Neural cell (in vitro differentiated cells): Measurements from ENCODE around the gene BMS1. TPM values are rescaled to one million over a fixed set of nuclear protein-coding genes. Genes with fewer than 3 reads are reported as not detected.

Experiments used
- H2AFZ ChIP-seq: fragments of 200-600, 300-800 bp; sonication (generic), shearing (Covaris generic); 2 replicates; pipeline ENCODE4 v1.6.0; 2014; ENCODE audit warnings: low read depth, mild to moderate bottlenecking, antibody characterized with exemption, low read length, moderate library complexity
- H3F3A ChIP-seq: fragments of 200-600 bp; shearing (Covaris generic); 2 replicates; pipeline ENCODE4 v1.6.1; 2016; ENCODE audit warnings: mild to moderate bottlenecking, moderate library complexity, mixed read lengths, antibody characterized with exemption, low read length; ENCODE audit not compliant: insufficient read depth, poor library complexity, severe bottlenecking
- H3K27ac ChIP-seq: fragments of 200-600, 300-800 bp; sonication (generic), shearing (Covaris generic); 2 replicates; pipeline ENCODE4 v1.5.1; 2014; ENCODE audit warnings: mild to moderate bottlenecking, low read length, moderate library complexity
- H3K27me3 ChIP-seq: fragments of 300-800, 200-600 bp; sonication (generic), shearing (Covaris generic); 2 replicates; pipeline ENCODE4 v1.6.0; 2014; ENCODE audit warnings: mild to moderate bottlenecking, low read depth, low read length, moderate library complexity; ENCODE audit not compliant: insufficient read depth
- H3K36me3 ChIP-seq: fragments of 300-800, 200-600 bp; sonication (generic), shearing (Covaris generic); 2 replicates; pipeline ENCODE4 v1.5.1; 2014; ENCODE audit warnings: mild to moderate bottlenecking, antibody characterized with exemption, low read length, moderate library complexity; ENCODE audit not compliant: insufficient read depth
- H3K4me2 ChIP-seq: fragments of 300-800, 200-600 bp; sonication (generic), shearing (Covaris generic); 2 replicates; pipeline ENCODE4 v1.6.0; 2014; ENCODE audit warnings: mild to moderate bottlenecking, low read length
- H3K4me3 ChIP-seq: fragments of 300-800, 200-600 bp; sonication (generic), shearing (Covaris generic); 2 replicates; pipeline ENCODE4 v1.5.1; 2014; ENCODE audit warnings: mild to moderate bottlenecking, low read length, moderate library complexity
- H3K79me2 ChIP-seq: fragments of 200-600 bp; shearing (Covaris generic); replicated peaks from 2 replicates; pipeline ENCODE4 v1.6.0; 2014; ENCODE audit warnings: mild to moderate bottlenecking, low read length, moderate library complexity; ENCODE audit not compliant: insufficient read depth
- H3K9ac ChIP-seq: fragments of 300-800, 200-600 bp; sonication (generic), shearing (Covaris generic); 2 replicates; pipeline ENCODE4 v1.6.1; 2016; ENCODE audit warnings: mild to moderate bottlenecking, low read length, mixed read lengths
- H3K9me2 ChIP-seq: fragments of 200-600 bp; shearing (Covaris generic); 2 replicates; pipeline ENCODE4 v1.6.1; 2016; ENCODE audit warnings: mild to moderate bottlenecking, low read length, mixed read lengths; ENCODE audit not compliant: insufficient read depth
- H3K9me3 ChIP-seq: fragments of 200-600, 300-800 bp; sonication (generic), shearing (Covaris generic); 2 replicates; pipeline ENCODE4 v1.6.1; 2016; ENCODE audit warnings: mild to moderate bottlenecking, mixed run types, low read length, moderate library complexity, mixed read lengths
- H4K20me1 ChIP-seq: fragments of 200-600 bp; shearing (Covaris generic); 2 replicates; pipeline ENCODE4 v1.6.1; 2016; ENCODE audit warnings: mild to moderate bottlenecking, mixed run types; ENCODE audit not compliant: insufficient read depth
- CTCF ChIP-seq: fragments of 450-650 bp; IDR thresholded peaks from 2 replicates; pipeline ENCODE4 v1.5.1; 2014; ENCODE audit warnings: antibody characterized with exemption, mild to moderate bottlenecking, moderate library complexity; ENCODE audit not compliant: poor library complexity, severe bottlenecking
- EP300 ChIP-seq: fragments of 450-650 bp; conservative IDR thresholded peaks from 2 replicates; pipeline ENCODE4 v1.6.1; 2014; ENCODE audit warnings: antibody characterized with exemption, mild to moderate bottlenecking, moderate library complexity; ENCODE audit not compliant: poor library complexity, severe bottlenecking
- EZH2 ChIP-seq: fragments of 200-600, 300-800 bp; shearing (Covaris generic), sonication (generic); IDR thresholded peaks from 2 replicates; pipeline ENCODE4 v1.6.1; 2014; ENCODE audit warnings: antibody characterized with exemption, low read length, borderline replicate concordance, mild to moderate bottlenecking; ENCODE audit not compliant: insufficient read depth, poor library complexity, severe bottlenecking
- MXI1 ChIP-seq: fragments of 450-650 bp; conservative IDR thresholded peaks from 2 replicates; pipeline ENCODE4 v1.6.1; 2014; ENCODE audit warnings: antibody characterized with exemption, mild to moderate bottlenecking; ENCODE audit not compliant: poor library complexity, severe bottlenecking
- POLR2AphosphoS5 ChIP-seq: IDR thresholded peaks from 2 replicates; pipeline ENCODE4 v1.6.1; 2012
- RAD21 ChIP-seq: fragments of 450-650 bp; conservative IDR thresholded peaks from 2 replicates; pipeline ENCODE4 v1.6.1; 2014; ENCODE audit warnings: antibody characterized with exemption, mild to moderate bottlenecking, moderate library complexity
- SMC3 ChIP-seq: fragments of 450-650 bp; conservative IDR thresholded peaks from 2 replicates; pipeline ENCODE4 v1.6.1; 2014; ENCODE audit warnings: antibody characterized with exemption, mild to moderate bottlenecking, moderate library complexity; ENCODE audit not compliant: poor library complexity
- TAF1 ChIP-seq: IDR thresholded peaks from 2 replicates; pipeline ENCODE4 v1.6.1; 2012; ENCODE audit warnings: low read depth
- polyA plus RNA-seq: library from polyadenylated mRNA; depleted of rRNA; stranded (reverse); fragments of >200 nt; gene quantifications from 2 replicates; pipeline ENCODE4 v1.2.3, GENCODE V29; 2014
- TF ChIP-seq, protein P1 (sequence below): IDR thresholded peaks from 2 replicates; pipeline ENCODE4 v1.6.1; 2012; ENCODE audit warnings: borderline replicate concordance

Gene BMS1
- polyA plus RNA-seq, 1 donor from 2014 or later: 8.5 TPM

- Histone ChIP-seq H3K9me2 (no peaks in the 10 kb centered on the region), H4K20me1 (no peaks in the 10 kb centered on the region), H3K27ac (no peak overlapping the region), H3K79me2 (no peaks in the 10 kb centered on the region), H2AFZ (no peak overlapping the region), H3K36me3 (peaks cover 14% of the 10 kb centered on the region), H3F3A (no peaks in the 10 kb centered on the region), H3K9ac (no peak overlapping the region), H3K4me3 (no peak overlapping the region), H3K9me3 (no peaks in the 10 kb centered on the region), H3K4me2 (no peak overlapping the region), H3K27me3 (no peaks in the 10 kb centered on the region)
- no peak for TF ChIP-seq TAF1
- no peak for TF ChIP-seq POLR2AphosphoS5
- no peak for TF ChIP-seq EZH2
- TF ChIP-seq CTCF: no peak
- TF ChIP-seq EP300: no peak
- no peak for TF ChIP-seq SMC3
- TF ChIP-seq MXI1: no peak
- TF ChIP-seq, protein P1, sequence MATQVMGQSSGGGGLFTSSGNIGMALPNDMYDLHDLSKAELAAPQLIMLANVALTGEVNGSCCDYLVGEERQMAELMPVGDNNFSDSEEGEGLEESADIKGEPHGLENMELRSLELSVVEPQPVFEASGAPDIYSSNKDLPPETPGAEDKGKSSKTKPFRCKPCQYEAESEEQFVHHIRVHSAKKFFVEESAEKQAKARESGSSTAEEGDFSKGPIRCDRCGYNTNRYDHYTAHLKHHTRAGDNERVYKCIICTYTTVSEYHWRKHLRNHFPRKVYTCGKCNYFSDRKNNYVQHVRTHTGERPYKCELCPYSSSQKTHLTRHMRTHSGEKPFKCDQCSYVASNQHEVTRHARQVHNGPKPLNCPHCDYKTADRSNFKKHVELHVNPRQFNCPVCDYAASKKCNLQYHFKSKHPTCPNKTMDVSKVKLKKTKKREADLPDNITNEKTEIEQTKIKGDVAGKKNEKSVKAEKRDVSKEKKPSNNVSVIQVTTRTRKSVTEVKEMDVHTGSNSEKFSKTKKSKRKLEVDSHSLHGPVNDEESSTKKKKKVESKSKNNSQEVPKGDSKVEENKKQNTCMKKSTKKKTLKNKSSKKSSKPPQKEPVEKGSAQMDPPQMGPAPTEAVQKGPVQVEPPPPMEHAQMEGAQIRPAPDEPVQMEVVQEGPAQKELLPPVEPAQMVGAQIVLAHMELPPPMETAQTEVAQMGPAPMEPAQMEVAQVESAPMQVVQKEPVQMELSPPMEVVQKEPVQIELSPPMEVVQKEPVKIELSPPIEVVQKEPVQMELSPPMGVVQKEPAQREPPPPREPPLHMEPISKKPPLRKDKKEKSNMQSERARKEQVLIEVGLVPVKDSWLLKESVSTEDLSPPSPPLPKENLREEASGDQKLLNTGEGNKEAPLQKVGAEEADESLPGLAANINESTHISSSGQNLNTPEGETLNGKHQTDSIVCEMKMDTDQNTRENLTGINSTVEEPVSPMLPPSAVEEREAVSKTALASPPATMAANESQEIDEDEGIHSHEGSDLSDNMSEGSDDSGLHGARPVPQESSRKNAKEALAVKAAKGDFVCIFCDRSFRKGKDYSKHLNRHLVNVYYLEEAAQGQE: no peak
- TF ChIP-seq RAD21: no peak
Observed at GRCh38 chr10:42801135-42801534, 18.5 kb downstream of the BMS1 start.

DNA sequence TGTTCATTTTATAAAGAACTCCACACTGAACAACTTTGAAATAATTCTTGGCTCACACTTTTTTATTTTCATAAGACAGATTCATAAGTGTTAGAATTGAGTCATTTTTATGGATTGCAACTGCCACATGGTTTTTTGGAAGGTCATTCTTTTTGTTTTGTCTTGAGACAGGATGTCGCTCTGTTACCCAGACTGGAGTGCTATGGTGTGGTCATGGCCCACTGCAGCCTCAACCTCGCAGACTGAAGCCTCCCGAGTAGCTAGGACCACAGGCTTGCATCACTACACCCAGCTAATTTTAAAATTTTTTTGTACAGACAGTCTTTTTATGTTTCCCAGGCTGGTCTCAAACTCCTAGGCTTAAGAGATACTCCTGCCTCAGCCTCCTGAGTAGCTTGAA is 20.3 kb downstream of the BMS1 start:
- Histone ChIP-seq H3K4me2 (no peak overlapping the region), H3K9me3 (no peaks in the 10 kb centered on the region), H4K20me1 (no peaks in the 10 kb centered on the region), H3K27me3 (no peaks in the 10 kb centered on the region), H2AFZ (no peak overlapping the region), H3K4me3 (no peak overlapping the region), H3K9me2 (no peaks in the 10 kb centered on the region), H3F3A (no peaks in the 10 kb centered on the region), H3K36me3 (peaks cover 20% of the 10 kb centered on the region), H3K9ac (no peak overlapping the region), H3K27ac (no peak overlapping the region), H3K79me2 (no peaks in the 10 kb centered on the region)
- no peak for TF ChIP-seq EZH2
- TF ChIP-seq EP300: no peak
- TF ChIP-seq CTCF: no peak
- TF ChIP-seq, protein P1: no peak
- TF ChIP-seq TAF1: no peak
- no peak for TF ChIP-seq SMC3
- TF ChIP-seq RAD21: no peak
- no peak for TF ChIP-seq MXI1
- TF ChIP-seq POLR2AphosphoS5: no peak
